OCI-LY3 (cell line): ENCODE data around the gene SORBS1.

Experiments
- CTCF ChIP-seq: fragments of 200-600, 300-600 bp; sonication (generic); IDR thresholded peaks from 2 replicates; pipeline ENCODE4 v1.5.1; 2014; ENCODE audit warnings: antibody characterized with exemption, low read length, low read depth
- EZH2phosphoT487 ChIP-seq: fragments of 200-600 bp; shearing (Covaris generic); IDR thresholded peaks from 2 replicates; pipeline ENCODE4 v1.6.1; 2018; ENCODE audit warnings: antibody characterized with exemption, mixed run types, low read depth

GRCh38 chr10:95388539-95388938 lies 172.6 kb downstream of the SORBS1 start:
- TF ChIP-seq CTCF (no peak), EZH2phosphoT487 (no peak)
